Measurements from ENCODE around the gene LPCAT2.

The LPCAT2 gene, protein sequence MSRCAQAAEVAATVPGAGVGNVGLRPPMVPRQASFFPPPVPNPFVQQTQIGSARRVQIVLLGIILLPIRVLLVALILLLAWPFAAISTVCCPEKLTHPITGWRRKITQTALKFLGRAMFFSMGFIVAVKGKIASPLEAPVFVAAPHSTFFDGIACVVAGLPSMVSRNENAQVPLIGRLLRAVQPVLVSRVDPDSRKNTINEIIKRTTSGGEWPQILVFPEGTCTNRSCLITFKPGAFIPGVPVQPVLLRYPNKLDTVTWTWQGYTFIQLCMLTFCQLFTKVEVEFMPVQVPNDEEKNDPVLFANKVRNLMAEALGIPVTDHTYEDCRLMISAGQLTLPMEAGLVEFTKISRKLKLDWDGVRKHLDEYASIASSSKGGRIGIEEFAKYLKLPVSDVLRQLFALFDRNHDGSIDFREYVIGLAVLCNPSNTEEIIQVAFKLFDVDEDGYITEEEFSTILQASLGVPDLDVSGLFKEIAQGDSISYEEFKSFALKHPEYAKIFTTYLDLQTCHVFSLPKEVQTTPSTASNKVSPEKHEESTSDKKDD

DNA sequence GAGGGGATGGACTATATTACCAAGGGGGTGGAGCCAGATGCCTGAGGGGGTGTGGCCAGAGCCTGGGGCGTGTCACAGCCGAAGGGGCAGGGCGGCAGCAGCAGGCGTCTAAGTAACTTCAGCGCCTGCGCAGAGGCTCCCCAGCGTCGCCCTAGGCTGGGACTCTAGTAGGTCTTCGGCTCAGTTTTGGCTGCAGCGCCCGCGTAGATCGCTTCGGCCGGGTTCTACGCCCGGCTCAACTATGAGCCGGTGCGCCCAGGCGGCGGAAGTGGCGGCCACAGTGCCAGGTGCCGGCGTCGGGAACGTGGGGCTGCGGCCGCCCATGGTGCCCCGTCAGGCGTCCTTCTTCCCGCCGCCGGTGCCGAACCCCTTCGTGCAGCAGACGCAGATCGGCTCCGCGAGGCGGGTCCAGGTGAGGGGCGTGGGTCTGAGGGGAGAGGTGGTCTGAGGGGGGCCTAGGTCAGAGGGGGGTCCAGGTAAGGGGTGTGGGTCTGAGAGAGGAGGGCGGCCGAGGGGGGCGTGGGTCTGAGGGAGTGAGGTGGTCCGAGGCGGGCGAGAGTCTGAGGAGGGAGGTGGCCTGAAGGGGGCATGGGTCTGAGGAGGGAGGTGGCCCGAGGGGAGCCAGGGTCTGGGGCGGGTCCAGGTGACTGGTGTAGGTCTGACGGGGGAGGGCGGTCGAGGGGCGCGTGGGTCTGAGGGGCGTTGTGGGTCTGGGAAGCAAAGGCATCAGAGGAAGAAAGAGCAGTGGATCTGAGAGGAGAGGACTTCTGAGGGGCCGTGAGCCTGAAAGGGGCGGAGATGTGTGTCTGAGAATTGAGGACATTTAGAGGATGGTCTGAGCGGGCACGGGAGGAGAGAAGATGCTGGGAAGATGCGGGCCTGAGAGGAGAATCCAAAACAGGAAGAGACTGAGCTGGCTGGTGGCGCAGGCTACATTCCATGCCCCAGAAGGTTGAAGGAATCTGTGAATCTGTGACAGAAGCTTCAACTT, at the start of gene LPCAT2:
Gene LPCAT2, plus strand, starts transcription at position 132 of the 991 bp plus-strand sequence. Its CDS starts 110 bp downstream, at position 242.
- no peak for FAIRE-seq

DNA sequence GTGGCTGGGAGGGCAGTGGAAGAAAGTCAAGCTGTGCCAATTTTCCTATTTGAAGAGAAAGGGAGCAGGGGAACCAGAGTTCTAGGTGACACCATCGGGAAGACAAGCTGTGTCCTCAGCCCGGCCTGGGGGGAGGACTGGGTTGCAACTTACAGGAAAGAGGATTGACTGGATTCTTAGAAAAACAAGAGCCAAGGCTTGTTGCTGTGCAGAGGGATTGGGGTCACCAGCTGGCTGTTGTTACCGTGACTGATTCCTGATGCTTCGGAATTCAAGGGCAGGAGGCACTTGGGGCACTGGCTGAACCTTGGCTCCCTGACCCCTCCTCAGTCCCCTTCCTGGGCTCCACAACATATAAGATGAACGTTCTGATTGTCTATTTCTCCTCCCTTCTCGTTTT, 46.6 kb upstream of the LPCAT2 start:
- FAIRE-seq, result no peak

DNA sequence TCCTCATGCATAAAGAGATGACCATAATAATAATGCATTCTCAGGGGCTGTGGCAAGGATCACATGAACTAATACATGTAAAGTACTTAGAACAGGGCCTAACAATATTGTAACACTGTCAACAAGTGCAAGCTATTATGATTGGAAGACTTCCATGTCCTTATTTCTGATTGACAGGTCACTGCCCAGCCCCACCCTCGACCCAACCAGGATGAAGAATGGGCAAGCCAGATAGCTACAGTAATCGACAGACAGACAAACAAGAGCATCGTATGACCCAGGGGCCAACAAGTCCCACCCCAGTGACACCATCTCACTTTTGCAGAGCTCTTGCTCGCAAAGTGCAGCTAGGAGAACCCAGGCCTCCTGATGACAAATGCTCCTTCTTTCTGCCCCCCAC, 44.5 kb upstream of the LPCAT2 start:
- FAIRE-seq, result no peak

DNA sequence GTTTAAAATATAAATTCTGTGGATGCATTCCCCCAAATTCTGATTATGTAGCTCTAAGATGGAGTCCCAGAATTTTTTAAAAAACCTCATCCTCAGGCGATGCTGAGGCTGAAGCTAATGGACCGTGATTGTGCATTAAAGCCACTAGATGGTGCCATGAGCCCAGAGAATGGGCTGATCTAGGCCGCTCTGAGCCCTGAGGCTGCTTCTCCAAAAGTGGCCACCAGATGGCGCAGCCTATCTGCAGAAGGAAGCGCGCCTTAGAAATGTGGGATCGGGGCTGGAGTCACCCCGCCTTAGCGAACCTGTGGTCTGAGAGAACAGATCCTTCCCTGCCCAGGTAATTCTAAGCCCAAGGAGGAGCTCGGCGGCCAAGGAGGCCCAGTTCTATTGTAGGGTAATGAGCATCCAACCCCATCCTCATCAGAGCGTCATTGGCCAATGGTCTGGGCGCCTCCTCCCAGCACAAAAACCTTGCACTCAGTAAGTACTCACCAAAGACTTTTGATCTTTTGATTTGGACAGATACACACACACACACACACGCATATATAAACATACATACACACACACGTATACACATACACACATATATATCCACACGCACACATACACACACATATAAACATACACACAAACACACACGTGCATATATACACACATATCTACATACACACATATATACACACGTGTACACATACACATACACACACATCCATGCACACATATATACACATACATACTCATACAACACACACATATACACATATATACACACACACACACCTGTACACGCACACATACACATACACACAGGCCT, 43.6 kb upstream of the LPCAT2 start:
- FAIRE-seq, result peak; percentile 46

DNA sequence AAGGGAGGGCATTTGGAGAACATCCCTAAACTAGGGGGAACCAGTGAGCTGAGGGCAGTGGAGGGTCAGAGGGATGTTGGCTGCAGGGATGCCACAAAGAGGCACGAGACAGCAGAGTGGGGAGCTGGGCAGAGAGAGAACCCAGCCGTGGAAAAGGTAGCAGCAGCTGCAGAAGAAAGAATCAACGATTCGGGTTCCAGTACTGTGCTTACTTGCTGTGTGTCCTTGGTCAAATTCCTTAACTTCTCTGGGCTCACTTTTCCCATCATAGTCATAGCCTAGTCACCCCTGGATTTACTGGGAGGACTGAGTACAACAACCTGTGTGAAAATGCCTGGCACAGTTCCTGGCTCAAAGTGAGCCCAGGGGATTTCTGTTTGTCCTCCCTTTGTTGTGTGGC, 42.7 kb upstream of the LPCAT2 start:
- no peak for FAIRE-seq

DNA sequence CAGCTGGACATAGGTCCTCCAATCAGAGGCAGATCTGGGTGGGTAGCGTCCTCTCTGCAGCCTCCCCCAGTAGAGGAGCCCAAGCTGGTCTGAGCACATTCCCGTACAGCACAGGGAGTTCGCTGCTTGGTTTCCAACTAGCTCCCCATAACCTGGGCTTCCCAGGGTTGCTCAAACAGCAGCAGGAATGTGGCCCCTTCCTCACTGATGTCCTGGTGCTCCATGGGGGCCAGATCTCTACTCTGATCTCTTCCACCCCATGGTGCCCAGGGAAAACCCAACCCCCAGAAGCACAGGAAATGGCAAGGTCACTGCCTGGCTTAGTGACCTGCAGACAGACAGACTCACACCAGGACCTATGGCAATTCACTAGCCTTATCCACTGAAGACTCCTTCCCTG, 41.0 kb upstream of the LPCAT2 start:
- FAIRE-seq, result no peak

DNA sequence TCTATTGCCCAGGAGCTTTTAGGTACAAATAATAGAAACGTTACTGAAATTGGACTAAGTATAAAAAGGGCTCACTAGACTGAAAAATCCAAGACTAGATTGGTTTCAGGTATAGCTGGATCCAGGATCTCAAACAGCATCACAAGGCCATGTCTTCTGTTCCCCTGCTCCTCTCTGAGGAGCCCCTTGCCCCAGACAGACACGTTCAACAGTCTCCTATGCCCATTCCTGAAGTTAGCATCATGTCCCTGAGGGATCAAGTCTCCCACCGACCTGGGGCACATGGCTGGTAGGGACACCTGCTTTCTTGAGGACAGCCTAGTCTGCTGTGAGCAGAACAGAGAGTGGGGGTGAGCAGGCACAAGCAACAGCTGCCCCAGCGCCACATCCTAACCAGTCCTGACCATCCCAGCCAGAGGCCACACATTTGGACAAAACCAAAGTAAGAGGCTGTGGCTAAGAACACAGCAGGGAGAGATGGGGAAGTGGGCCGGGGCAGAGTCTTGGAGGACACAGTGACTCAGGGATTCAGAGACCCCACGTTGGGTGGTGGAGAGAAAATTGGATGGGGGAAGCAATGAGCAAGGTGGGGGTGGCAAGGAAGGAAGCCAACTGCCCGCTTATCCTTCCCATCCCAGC, 40.4 kb upstream of the LPCAT2 start:
- no peak for FAIRE-seq

DNA sequence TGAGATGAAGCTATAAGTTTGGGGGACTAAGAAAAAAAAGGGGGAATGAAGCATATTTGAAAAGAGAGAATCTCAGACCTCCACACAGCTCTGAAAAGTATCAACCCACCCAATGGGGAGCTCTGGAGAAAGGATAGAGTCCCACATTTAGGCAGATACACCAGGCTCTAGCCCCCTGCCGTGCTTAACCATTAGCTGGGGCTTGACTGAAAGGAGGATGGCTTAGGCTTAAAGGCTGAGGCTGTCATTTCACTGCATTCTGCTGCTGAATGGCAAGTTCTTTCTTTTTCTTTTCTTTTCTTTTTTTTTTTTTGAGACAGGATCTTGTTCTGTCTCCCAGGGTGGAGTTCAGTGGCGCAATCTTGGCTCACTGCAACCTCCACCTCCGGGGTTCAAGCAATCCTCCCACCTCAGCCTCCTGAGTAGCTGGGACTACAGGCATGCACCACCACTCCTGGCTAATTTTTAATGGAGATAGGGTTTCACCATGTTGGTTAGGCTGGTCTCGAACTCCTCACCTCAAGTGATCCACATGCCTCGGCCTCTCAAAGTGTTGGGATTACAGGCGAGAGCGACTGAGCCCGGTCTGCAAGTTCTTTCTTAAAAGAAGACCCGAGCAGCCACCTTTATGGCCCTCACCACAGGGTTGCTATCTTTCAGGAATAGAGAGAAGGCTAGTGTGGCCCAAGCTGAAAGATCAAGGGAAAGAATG, 38.9 kb upstream of the LPCAT2 start:
- FAIRE-seq, result no peak

DNA sequence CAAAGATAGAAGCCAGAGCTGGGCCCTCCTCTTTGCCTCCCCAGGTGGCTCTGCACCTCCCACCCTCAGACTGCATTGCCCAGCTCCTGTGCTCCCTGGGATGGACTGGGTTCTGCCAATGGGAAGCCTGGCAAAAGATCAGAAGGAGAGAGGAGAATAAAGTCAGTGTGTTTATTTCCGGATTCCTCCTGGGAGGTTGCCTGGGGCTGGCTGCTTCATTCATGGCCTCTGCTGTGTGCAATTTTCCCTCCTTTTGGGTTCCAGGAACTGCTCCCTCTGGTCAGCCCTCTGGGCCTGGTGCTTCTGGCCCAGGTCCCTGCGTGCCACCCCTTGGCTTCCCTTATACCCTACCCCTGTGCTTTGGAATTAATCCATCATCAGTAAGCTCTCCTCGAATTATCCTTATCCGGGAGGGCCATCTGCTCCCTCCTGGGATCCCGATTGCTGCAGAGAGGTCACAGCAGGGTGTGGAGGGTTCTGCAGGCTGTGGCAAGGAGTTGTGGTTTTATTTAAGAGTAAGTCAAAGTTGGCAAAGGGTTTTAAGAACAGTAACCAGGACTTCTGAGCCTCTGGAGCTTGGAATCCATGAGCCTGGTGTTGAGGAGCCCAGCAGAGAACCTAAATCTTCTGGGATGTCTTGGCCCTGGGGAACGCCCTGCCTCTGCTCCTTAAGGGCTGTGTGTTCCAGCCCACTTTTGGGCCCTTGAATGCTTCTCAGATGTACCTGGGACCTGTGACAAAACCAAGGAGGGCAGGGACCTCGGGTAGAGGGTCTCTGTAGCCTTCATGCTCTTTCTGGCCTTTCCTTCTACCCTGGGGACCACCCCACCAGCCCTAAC, 38.1 kb upstream of the LPCAT2 start:
- FAIRE-seq, result no peak

DNA sequence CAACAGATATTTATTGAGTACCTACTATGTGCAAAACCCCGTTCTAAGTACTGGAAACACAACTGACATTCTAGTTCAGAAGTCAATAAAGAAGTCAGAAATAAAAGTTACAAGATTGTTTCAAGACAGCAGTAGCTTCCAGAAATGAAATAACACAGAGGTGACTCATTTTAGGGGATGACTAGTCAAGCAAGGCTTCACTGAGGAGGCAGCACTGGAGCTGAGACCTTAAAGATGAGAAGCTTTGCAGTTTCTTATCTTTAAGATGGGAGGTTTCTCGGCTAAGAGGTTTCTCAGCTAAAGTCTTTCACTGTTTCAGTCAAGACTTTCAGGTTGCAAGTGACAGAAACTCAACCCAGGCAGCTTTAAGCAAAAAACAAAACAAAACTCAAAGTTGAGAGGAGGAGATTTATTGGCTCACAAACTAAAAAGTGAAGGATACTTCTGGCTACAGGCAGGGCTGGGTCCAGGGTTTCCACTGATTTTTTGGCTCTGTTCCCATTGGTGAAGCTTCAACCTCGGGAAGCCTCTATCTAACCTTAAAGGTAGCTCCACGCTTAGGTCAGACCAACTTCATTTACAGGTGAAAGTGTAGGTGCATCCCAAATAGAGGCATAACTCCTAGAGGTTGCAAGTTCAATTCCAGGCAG, 37.3 kb upstream of the LPCAT2 start:
- no peak for FAIRE-seq

DNA sequence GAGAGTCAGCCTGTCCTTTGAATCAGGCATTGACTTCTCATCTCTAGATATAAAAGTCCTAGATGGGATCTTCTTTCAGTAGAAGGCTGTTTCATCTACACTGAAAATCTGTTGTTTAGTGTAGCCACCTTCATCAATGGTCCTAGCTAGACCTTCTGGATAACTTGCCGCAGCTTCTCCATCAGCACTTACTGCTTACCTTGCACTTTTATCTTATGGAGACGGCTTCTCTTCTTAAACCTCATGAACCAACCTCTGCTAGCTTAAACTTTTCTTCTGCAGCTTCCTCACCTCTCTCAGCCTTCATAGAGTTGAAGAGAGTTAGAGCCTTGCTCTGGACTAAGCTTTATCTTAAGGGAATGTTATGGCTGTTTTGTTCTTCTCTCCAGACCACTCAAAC, 35.3 kb upstream of the LPCAT2 start:
- no peak for FAIRE-seq

DNA sequence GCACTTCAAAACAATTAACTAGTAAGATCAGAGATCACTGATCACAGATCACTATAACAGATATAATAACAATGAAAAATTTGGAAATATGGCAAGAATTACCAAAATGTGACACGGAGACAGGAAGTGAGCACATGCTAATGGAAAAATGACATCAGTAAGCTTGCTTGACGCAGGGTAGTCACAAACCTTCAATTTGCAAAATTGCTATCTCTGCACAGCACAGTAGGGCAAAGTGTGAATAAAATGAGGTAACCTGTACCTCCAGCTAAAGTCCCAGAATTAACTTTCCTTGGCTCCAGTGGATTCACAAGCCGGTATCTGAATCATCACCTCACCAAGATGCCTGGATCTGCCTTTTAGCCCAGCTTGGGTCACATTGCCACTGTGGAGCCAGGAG, 34.1 kb upstream of the LPCAT2 start:
- FAIRE-seq, result no peak

DNA sequence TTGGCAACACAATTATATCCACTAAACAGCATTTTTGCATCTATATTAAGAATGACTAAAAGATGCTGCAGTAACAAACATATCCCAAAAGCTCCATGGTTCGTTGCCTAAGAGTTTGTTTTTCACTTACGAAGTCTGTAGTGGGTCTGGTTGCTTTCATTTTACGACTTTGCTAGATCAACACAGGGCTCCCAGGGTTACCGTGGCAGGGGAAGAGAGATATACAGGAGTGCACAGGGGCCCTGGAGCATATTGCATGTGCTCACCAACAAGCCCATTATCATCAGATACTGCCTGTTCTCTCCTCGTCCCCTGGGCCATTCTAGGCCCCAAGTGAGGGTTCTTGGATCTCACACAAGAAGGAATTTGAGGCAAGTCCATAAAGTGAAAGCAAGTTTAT, 33.0 kb upstream of the LPCAT2 start:
- no peak for FAIRE-seq

DNA sequence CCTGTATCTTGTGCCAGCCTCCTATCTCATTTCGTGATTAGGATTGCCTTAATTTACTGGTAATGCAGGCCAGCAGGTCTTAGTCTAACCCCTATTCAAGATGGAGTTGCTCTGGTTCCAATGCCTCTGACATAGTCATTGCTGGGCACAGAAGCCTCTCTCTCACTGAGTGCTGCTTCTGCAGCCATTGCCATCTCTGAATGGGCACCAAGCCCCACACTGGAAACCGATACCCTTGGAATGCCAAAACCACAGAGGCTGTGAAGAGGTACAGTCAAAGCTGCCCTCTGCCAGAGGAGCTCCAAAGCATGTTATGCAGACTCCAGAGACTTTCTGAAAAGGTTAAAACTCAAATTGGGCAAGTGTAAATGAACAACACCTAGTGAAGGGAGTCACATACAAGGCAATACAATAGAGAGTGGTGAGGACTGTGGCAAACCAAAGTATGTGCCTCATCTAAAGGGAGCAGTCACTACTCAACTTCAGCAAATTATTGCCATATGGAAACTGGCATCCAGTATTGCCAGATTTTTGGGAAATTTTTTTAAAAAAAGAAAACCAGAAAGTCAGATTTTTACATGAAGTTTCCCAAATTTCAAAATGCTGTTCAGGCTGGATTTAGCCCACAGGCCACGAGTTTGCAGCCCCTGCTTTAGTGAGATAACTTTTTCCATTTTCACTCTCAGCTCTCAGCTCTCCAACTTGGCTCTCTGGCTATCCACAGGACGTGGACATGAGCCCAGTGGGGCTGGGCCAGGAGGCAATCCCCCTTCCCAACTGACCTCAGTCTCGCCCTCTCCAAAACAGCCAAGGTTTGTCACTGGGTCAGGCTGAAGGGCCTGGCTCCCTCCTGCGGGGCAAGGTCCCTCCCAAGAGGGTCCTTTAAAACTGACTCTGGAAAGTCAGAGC, 32.0 kb upstream of the LPCAT2 start:
- no peak for FAIRE-seq

DNA sequence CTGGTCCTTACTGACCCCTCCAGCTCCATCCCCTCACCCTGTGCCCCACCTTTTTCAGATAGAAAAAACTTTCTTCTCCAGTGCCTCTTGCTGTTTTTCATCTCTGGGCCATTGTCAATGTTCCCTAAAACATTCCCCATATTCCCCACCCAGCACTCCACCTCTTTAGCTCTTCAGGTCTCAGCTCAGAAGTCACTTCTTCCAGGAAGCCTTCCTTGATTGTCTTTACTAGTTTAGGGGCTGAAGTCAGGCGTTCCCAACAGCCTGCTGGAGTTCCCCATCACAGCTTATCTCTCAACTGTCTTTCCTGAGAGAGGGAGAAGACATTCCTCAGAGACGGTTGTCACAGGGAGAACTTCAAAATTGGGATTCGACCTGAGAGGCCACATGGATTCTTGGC, 31.1 kb upstream of the LPCAT2 start:
- no peak for FAIRE-seq

DNA sequence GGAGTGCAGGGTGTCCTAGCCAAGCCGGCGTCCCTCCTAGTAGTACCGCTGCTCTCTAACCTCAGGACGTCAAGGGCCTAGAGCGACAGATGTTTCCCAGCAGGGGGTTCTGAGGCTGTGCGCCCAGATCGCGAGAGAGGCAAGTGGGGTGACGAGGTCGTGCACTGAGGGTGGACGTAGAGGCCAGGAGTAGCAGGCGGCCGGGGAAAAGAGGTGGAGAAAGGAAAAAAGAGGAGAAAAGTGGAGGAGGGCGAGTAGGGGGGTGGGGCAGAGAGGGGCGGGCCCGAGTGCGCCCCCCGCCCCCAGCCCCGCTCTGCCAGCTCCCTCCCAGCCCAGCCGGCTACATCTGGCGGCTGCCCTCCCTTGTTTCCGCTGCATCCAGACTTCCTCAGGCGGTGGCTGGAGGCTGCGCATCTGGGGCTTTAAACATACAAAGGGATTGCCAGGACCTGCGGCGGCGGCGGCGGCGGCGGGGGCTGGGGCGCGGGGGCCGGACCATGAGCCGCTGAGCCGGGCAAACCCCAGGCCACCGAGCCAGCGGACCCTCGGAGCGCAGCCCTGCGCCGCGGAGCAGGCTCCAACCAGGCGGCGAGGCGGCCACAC, 29.9 kb upstream of the LPCAT2 start, which contains the start of gene MMP2:
Gene MMP2, plus strand, starts transcription at position 372 of the 603 bp plus-strand sequence. CDS start 282 bp downstream, outside the sequence.
- FAIRE-seq, result no peak

DNA sequence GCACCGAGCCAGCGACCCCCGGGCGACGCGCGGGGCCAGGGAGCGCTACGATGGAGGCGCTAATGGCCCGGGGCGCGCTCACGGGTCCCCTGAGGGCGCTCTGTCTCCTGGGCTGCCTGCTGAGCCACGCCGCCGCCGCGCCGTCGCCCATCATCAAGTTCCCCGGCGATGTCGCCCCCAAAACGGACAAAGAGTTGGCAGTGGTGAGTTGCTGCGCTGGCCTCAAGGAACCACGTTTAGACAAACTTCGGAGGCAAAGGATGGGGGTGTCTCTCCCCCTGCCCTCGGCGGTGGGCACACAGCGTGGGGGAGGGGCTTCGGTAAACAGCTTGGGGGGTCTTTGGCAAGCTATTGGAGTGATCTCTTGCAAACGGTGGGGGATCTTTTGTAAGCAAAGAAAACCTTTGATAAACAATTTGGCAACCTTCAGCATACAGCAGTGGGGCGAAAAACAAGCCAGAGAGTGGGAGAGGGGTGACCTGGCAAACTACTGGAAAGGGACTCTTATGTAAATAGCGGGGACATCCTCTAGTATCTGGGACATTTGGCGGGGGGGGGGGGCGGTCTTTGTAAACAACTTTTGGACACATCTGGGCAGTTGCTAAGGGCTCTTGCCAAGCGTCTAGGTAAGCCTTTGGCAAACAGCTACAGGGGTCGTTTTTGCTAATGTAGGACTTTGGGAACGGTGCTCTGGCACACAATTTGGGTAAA, 29.3 kb upstream of the LPCAT2 start:
- no peak for FAIRE-seq
